DMS53 treated with DMSO at 0.1 percent for 48 hours (cell line): ENCODE measurements around the gene SPCS3.
"Not testable (repeated sequence)": the region's sequence is repeated elsewhere in the genome, so short reads cannot be mapped to it uniquely, and the experiment has no call there.

Experiments
- DNase-seq: peaks from one replicate; lab custom pipeline; 2025; ENCODE audit not compliant: unreplicated experiment; lab: John Stamatoyannopoulos, UW

Gene SPCS3

DNA sequence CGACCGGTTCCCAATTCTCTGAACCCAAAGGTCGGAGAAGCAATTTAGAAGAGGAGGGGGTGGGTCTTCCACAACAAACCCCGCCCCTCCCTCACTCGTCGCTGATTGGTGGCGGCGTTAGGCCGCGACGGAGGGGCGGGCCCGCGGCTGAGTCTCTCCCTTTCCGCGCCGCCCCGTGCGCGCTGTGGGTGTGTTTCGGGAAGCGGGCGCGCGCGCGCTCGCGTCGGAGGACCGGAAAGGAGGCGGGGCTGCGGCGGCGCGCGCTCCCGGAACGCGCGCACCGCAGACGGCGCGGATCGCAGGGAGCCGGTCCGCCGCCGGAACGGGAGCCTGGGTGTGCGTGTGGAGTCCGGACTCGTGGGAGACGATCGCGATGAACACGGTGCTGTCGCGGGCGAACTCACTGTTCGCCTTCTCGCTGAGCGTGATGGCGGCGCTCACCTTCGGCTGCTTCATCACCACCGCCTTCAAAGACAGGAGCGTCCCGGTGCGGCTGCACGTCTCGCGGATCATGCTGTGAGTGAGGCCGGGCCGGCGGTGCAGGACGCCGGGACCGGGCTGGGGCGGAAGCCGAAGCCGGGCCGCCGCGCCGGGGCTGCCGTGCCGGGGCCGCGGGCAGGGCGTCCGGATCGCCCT is at the start of gene SPCS3:
SPCS3 (plus strand) TSS at position 263 of the 636 bp plus-strand sequence; CDS start at position 374, 111 bp downstream.
- peak; percentile 79 for DNase-seq

GRCh38 chr4:176270669-176271068 is 49.1 kb upstream of the SPCS3 start:
- peak; percentile 85 for DNase-seq

GRCh38 chr4:176271749-176272148 is 48.0 kb upstream of the SPCS3 start:
- no peak for DNase-seq

- no peak for DNase-seq
These were observed 47.0 kb upstream of the SPCS3 start for GRCh38 chr4:176272799-176273198.

DNA sequence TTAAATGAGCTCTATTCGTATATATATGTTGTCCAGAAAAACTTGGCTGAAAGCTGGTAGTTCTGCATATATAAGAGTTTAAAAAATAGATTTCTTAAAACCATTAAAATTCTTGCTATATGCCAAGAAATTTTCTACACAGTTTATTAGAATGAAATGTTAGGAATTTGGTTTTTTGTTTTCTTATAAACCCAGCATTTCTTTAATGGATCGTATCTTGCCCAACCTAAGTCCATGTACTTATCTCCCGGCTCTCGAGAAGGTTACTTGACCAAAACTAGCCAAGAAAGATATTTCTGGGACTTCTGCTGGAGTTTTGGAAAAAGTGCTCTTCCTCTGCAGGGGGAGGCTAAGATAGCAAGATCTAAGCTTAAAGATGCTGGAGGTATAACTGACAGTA is 46.0 kb upstream of the SPCS3 start:
- DNase-seq: no peak

GRCh38 chr4:176274441-176274840 is 45.3 kb upstream of the SPCS3 start:
- no peak for DNase-seq

GRCh38 chr4:176276710-176277109 is 43.1 kb upstream of the SPCS3 start:
- no peak for DNase-seq

DNA sequence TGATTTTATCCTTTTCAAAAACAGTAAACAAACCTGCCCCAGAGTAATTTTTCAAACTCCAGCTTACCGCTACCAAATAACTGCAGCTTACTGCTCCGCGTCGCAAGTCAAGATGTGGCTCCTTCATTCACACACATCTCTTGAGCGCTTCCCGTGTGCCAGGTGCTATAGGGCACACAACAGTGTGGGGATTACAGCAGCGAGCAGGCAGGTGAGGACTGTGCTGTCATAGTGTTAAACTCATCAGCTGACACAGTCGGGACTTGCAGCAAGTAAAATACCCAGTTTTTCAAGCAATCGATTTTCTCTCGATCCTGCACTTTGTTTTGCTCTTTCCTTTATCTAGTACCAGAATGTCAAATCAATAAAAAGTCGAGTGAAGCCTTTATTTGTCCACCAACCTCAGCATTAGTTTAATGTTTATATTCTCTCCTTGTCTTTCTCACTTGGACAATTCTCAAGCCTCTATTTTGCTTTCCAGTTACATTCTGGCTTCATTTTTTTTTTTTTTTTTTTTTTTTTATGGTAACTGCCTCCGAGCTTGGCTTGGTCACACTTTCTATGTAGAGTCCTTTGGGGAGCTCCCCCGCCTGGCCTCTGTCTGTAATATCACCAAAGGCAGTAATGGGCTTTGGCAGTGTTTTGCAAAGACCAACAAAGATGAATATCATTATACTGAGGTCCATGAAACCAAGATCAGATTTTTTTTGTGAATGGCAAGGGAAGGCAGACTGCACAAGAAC is 42.4 kb upstream of the SPCS3 start:
- peak; percentile 61 for DNase-seq

- not testable (repeated sequence) for DNase-seq
These were observed 40.2 kb upstream of the SPCS3 start for GRCh38 chr4:176279560-176279959.

- DNase-seq: no peak
These were observed 33.0 kb upstream of the SPCS3 start for GRCh38 chr4:176286728-176287127.

GRCh38 chr4:176287546-176287945 is 32.2 kb upstream of the SPCS3 start:
- no peak for DNase-seq

- DNase-seq: no peak
These were observed 31.7 kb upstream of the SPCS3 start for GRCh38 chr4:176288020-176288419.

DNA sequence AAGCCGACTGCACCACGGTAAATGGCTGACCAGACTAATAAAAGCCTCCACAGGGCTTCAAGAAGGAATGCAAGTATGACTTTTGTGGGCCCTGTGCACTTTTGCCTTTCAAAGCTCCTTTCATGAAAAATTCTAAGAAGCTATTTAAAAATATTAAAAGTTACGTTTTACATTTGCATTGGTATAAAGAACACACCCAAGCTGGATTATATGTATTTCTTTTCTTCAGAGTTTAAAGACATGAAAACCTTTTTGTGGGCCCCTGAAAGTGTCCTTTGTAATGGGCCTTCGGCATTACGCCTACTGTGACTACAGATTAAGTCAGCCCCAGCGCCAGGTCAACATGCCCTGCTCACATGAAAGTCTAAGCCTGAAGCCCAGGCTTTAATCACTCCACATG is 30.2 kb upstream of the SPCS3 start:
- DNase-seq: no peak

- DNase-seq: no peak
These were observed 29.2 kb upstream of the SPCS3 start for GRCh38 chr4:176290520-176290919.

DNA sequence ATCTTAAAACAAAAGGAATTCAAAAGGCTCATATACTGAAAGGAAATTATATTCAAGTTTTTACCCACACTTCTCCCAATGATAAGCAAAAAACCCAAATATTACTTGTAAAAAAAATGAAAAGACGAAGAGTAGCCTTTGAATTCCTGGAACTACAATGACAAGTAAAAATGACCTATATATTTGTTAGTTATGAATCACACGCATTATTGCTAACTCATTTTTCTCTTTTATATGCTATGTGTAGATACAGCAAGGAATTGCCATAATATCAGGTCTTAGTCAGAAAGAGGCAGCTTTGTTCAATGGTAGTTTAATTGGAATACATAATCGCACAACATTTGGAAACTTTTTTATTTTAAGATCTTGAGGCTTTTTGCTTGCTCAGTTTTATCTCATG is 28.0 kb upstream of the SPCS3 start:
- no peak for DNase-seq

DNA sequence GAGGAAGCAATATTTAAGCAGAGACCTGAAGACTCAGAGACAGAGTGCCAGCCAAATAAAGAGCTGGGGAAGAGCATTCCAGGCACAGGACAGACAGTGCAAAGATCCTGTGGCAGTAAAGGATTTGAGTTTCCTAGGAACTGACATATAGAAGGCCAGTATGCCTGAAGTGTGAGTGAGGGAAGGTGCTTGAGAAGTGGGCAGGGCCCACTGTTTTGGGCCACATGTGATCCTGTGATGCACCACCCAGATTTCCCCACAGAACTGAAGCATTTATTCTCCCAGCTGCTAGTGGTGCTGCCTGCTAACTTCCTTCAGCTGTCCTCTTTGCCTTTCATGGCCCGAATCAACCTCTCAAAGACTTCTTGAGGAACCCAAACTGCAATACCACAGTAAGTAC is 26.8 kb upstream of the SPCS3 start:
- no peak for DNase-seq

GRCh38 chr4:176293660-176294059 is 26.1 kb upstream of the SPCS3 start:
- DNase-seq: no peak

DNA sequence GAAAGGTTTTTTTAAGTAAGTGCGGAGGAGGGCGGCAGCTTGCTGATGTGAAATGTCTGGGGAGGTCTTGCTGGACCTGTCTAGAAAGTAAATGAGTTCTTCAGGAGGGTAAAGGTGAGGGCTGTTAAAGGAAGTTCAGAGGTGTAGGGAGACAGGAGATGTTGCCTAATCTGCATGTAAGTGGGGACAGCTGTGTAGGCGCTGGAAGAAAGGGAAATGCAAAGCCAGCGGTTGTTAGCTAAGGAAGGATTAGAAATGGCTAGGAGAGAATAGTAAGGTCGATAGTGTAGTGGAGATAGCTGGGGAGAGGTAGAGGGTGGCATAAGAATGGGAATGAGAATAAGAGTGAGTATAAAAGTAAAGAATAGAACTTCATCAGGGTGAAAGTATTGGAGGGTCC is 23.9 kb upstream of the SPCS3 start:
- not testable (repeated sequence) for DNase-seq

DNA sequence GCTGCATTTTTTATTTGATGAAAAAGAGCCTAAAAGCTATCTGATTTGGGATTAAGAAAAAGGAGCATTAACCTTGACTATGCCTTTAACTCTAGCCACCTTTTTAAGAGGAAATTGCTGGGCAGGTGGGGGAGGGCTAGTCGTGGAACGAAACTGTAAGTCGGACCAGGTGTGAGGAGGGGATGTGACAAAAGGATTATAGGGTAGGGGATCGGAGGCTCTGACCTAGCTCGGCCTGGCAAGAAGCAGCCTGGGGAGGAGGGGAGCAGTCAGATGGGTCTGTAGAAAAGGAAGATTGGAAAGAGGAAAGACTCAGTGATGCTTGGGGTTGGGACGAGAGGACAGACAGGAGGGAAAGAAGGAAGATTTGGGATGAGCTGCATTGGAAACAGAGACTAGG is 21.1 kb upstream of the SPCS3 start:
- no peak for DNase-seq

GRCh38 chr4:176300036-176300435 is 19.7 kb upstream of the SPCS3 start:
- DNase-seq: no peak

- DNase-seq: no peak
These were observed 19.2 kb upstream of the SPCS3 start for GRCh38 chr4:176300565-176300964.
